GM18907 (cell line): Measurements from ENCODE around the gene CSAD.

Experiments
- ATAC-seq: cut with Tn5 transposase; IDR thresholded peaks from one replicate; pipeline ENCODE4 v1.9.1; 2021; ENCODE audit warnings: mild to moderate bottlenecking, moderate library complexity; ENCODE audit not compliant: unreplicated experiment

CSAD gene

GRCh38 chr12:53200107-53200457, 19.4 kb upstream of the CSAD start:
- peak; percentile 34 for ATAC-seq

GRCh38 chr12:53199700-53200099, 19.0 kb upstream of the CSAD start:
- ATAC-seq: no peak

- no peak for ATAC-seq
Measured at GRCh38 chr12:53198486-53199110, 17.9 kb upstream of the CSAD start.

GRCh38 chr12:53197011-53197640, 16.4 kb upstream of the CSAD start:
- ATAC-seq: no peak

GRCh38 chr12:53196486-53196885, 15.8 kb upstream of the CSAD start:
- no peak for ATAC-seq

GRCh38 chr12:53195516-53196420, 15.0 kb upstream of the CSAD start:
- no peak for ATAC-seq

- ATAC-seq: no peak
Measured at GRCh38 chr12:53194973-53195372, 14.2 kb upstream of the CSAD start.

GRCh38 chr12:53193985-53194716, 13.4 kb upstream of the CSAD start:
- no peak for ATAC-seq

GRCh38 chr12:53193040-53193439, 12.3 kb upstream of the CSAD start:
- ATAC-seq: no peak

- ATAC-seq: no peak
Measured at GRCh38 chr12:53192531-53193021, 11.9 kb upstream of the CSAD start.

- no peak for ATAC-seq
Measured at GRCh38 chr12:53191885-53192530, 11.3 kb upstream of the CSAD start.

- no peak for ATAC-seq
Measured at GRCh38 chr12:53191096-53191884, 10.6 kb upstream of the CSAD start.

- no peak for ATAC-seq
Measured at GRCh38 chr12:53190108-53190729, 9.5 kb upstream of the CSAD start.

- no peak for ATAC-seq
Measured at GRCh38 chr12:53187145-53187899, 6.6 kb upstream of the CSAD start.

GRCh38 chr12:53186745-53187144, 6.0 kb upstream of the CSAD start:
- no peak for ATAC-seq

GRCh38 chr12:53185582-53186153, 4.9 kb upstream of the CSAD start:
- no peak for ATAC-seq

- no peak for ATAC-seq
Measured at GRCh38 chr12:53184828-53185227, 4.1 kb upstream of the CSAD start.

- no peak for ATAC-seq
Measured at GRCh38 chr12:53182903-53183302, 2.2 kb upstream of the CSAD start.
